SK-N-SH (cell line): ENCODE measurements around the gene UNC5B. TPM values are rescaled to one million over a fixed set of nuclear protein-coding genes. Genes with fewer than 3 reads are reported as not detected.
A peak's percentile ranks its signal among the peaks of the same experiment; 100 is the strongest.

Experiments
- CTCF ChIA-PET: fragments of 300-600, 350-600 bp; formaldehyde crosslinking; extraction: SDS; loops from one replicate; lab custom pipeline; 2021; lab: Yijun Ruan, JAX
- POLR2A ChIA-PET: fragments of 350-600 bp; sonication (Branson Sonifier 250); formaldehyde crosslinking; extraction: SDS; loops from one replicate; lab custom pipeline; 2020; ENCODE audit warnings: antibody characterized with exemption, inconsistent platforms; lab: Yijun Ruan, JAX
- DNase-seq: peaks from one replicate; pipeline ENCODE4 v3.0.0; 2012
- H2AFZ ChIP-seq: fragments of 200-600 bp; sonication (generic); 2 replicates; pipeline ENCODE4 v1.8.1; 2016; ENCODE audit warnings: antibody characterized with exemption, mild to moderate bottlenecking, low read depth
- H3F3A ChIP-seq: fragments of 200-600 bp; sonication (generic); replicated peaks from 2 replicates; pipeline ENCODE3; 2016; ENCODE audit warnings: antibody characterized with exemption, mild to moderate bottlenecking; ENCODE audit not compliant: insufficient read depth
- H3K27ac ChIP-seq, 2 experiments: fragments of 200-500 bp in 1 of 2; fragments of 200-600 bp in 1 of 2; sonication (Bioruptor generic) in 1 of 2; sonication (generic), shearing (Covaris generic) in 1 of 2; 2 replicates each; pipeline versions ENCODE4 v1.5.1 to v1.6.1; 2014 to 2016; ENCODE audit warnings: low read depth in 2 of 2, inconsistent platforms in 1 of 2, low read length in 1 of 2, mild to moderate bottlenecking in 1 of 2, mixed read lengths in 1 of 2
- H3K27me3 ChIP-seq: fragments of 200-600 bp; sonication (generic), shearing (Covaris generic); 2 replicates; pipeline ENCODE4 v1.6.1; 2016; ENCODE audit warnings: mixed run types; ENCODE audit not compliant: insufficient read depth
- H3K36me3 ChIP-seq, 2 experiments: fragments of 200-500 bp in 1 of 2; fragments of 200-600 bp in 1 of 2; sonication (Bioruptor generic) in 1 of 2; sonication (generic) in 1 of 2; replicated peaks in 1 of 2; 2 replicates each; pipeline versions ENCODE3 to v1.5.1; 2014 to 2016; ENCODE audit warnings: low read length in 1 of 2, mild to moderate bottlenecking in 1 of 2; ENCODE audit not compliant: insufficient read depth in 2 of 2, control insufficient read depth in 1 of 2
- H3K4me1 ChIP-seq, 2 experiments: fragments of 200-500 bp in 1 of 2; fragments of 200-600 bp in 1 of 2; sonication (Bioruptor generic) in 1 of 2; sonication (generic), shearing (Covaris generic) in 1 of 2; 2 replicates each; pipeline versions ENCODE4 v1.5.1 to v1.6.1; 2014 to 2016; ENCODE audit warnings: low read depth in 1 of 2, low read length in 1 of 2, mixed run types in 1 of 2; ENCODE audit not compliant: insufficient read depth in 2 of 2, control insufficient read depth in 1 of 2
- H3K4me2 ChIP-seq: fragments of 200-600 bp; sonication (generic), shearing (Covaris generic); 2 replicates; pipeline ENCODE4 v1.6.1; 2017; ENCODE audit warnings: mixed run types
- H3K4me3 ChIP-seq, 2 experiments: fragments of 200-500 bp in 1 of 2; fragments of 200-600 bp in 1 of 2; sonication (Bioruptor generic) in 1 of 2; sonication (generic), shearing (Covaris generic) in 1 of 2; 2 replicates each; pipeline versions ENCODE4 v1.5.1 to v1.8.1; 2014 to 2016; ENCODE audit warnings: low read depth in 2 of 2, inconsistent platforms in 1 of 2, low read length in 1 of 2, mild to moderate bottlenecking in 1 of 2, mixed read lengths in 1 of 2, moderate library complexity in 1 of 2
- H3K79me2 ChIP-seq: fragments of 200-600 bp; sonication (generic); 2 replicates; pipeline ENCODE4 v1.8.1; 2017; ENCODE audit warnings: mild to moderate bottlenecking; ENCODE audit not compliant: insufficient read depth
- H3K9ac ChIP-seq: fragments of 200-600 bp; sonication (generic); 2 replicates; pipeline ENCODE4 v1.6.1; 2017; ENCODE audit warnings: mixed run types
- H3K9me2 ChIP-seq: fragments of 200-600 bp; sonication (generic); 2 replicates; pipeline ENCODE4 v1.6.1; 2017; ENCODE audit warnings: mixed run types
- H3K9me3 ChIP-seq: fragments of 200-600 bp; sonication (generic); 2 replicates; pipeline ENCODE4 v1.6.1; 2017; ENCODE audit warnings: mixed run types, mild to moderate bottlenecking, moderate library complexity
- H4K20me1 ChIP-seq: fragments of 200-600 bp; sonication (generic); 2 replicates; pipeline ENCODE4 v1.6.1; 2017; ENCODE audit warnings: mild to moderate bottlenecking, mixed run types; ENCODE audit not compliant: insufficient read depth
- CHD2 ChIP-seq: fragments of 150-350 bp; IDR thresholded peaks from 2 replicates; pipeline ENCODE4 v1.6.1; 2018; ENCODE audit warnings: low read length; ENCODE audit not compliant: partially characterized antibody
- CTCF ChIP-seq: fragments of 200-600 bp; sonication (generic); IDR thresholded peaks from 2 replicates; pipeline ENCODE4 v1.6.1; 2017; ENCODE audit warnings: antibody characterized with exemption, mild to moderate bottlenecking, moderate library complexity
- ELF1 ChIP-seq: IDR thresholded peaks from 2 replicates; pipeline ENCODE4 v1.4.0; 2012
- EZH2phosphoT487 ChIP-seq: fragments of 200-600 bp; sonication (generic); IDR thresholded peaks from 2 replicates; pipeline ENCODE4 v1.6.1; 2017; ENCODE audit warnings: low read depth, mixed run types, mild to moderate bottlenecking, antibody characterized with exemption, moderate library complexity, borderline replicate concordance
- FOXJ3 ChIP-seq: sonication (generic); formaldehyde crosslinking; IDR thresholded peaks from 2 replicates; pipeline ENCODE4 v1.5.1; 2020; ENCODE audit warnings: mild to moderate bottlenecking, missing genetic modification reagents
- FOXM1 ChIP-seq: IDR thresholded peaks from 2 replicates; pipeline ENCODE4 v1.4.0; 2012; ENCODE audit warnings: low read depth, mild to moderate bottlenecking
- IRF3 ChIP-seq: fragments of 150-350 bp; IDR thresholded peaks from 2 replicates; pipeline ENCODE4 v1.6.1; 2016; ENCODE audit warnings: mild to moderate bottlenecking, low read depth, low read length
- JUND ChIP-seq: IDR thresholded peaks from 2 replicates; pipeline ENCODE4 v1.4.0; 2012
- MAX ChIP-seq: IDR thresholded peaks from 2 replicates; pipeline ENCODE4 v1.4.0; 2012; ENCODE audit warnings: low read depth
- MEF2A ChIP-seq: IDR thresholded peaks from 2 replicates; pipeline ENCODE4 v1.4.0; 2012; ENCODE audit warnings: low read depth, borderline replicate concordance
- MXI1 ChIP-seq: IDR thresholded peaks from 2 replicates; pipeline ENCODE4 v1.6.1; 2012; ENCODE audit warnings: mild to moderate bottlenecking, low read depth, low read length, improper control_type of control experiment
- NFIC ChIP-seq: IDR thresholded peaks from 2 replicates; pipeline ENCODE4 v1.4.0; 2012; ENCODE audit warnings: borderline replicate concordance
- PBX3 ChIP-seq: IDR thresholded peaks from 2 replicates; pipeline ENCODE4; 2012
- RCOR1 ChIP-seq: fragments of 150-350 bp; IDR thresholded peaks from 2 replicates; pipeline ENCODE4 v1.6.1; 2017; ENCODE audit warnings: antibody characterized with exemption, low read length
- RXRA ChIP-seq: IDR thresholded peaks from 2 replicates; pipeline ENCODE4 v1.4.0; 2012; ENCODE audit warnings: low read depth, mild to moderate bottlenecking, borderline replicate concordance
- SIN3A ChIP-seq: IDR thresholded peaks from 2 replicates; pipeline ENCODE4 v1.6.1; 2012; ENCODE audit warnings: low read depth, mild to moderate bottlenecking, low read length, moderate library complexity, borderline replicate concordance
- TAF1 ChIP-seq: IDR thresholded peaks from 2 replicates; pipeline ENCODE4 v1.6.1; 2012; ENCODE audit warnings: low read depth, mild to moderate bottlenecking, low read length, moderate library complexity, borderline replicate concordance
- YY1 ChIP-seq: IDR thresholded peaks from 2 replicates; pipeline ENCODE4 v1.4.0; 2012; ENCODE audit warnings: low read depth, mild to moderate bottlenecking
- ZBTB33 ChIP-seq: IDR thresholded peaks from 2 replicates; pipeline ENCODE4 v1.4.0; 2012; ENCODE audit warnings: low read depth, borderline replicate concordance
- WGBS: methylation state at CpG from one replicate; pipeline ENCODE4 v1.1.6; 2017; ENCODE audit warnings: low lambda C conversion rate; 5-methylcytosine and 5-hydroxymethylcytosine counted together
- polyA plus RNA-seq, 3 experiments: library from polyadenylated mRNA; depleted of rRNA; stranded (reverse); fragments of >200 nt; gene quantifications; 2 replicates each; pipeline ENCODE4 v1.2.3, GENCODE V29; 2012

Gene UNC5B
- polyA plus RNA-seq, 1 of the 3 experiments (the other 2 are of a cell fraction) = 13.8 TPM

- peaks cover 24 to 91% of the 10 kb centered on the region in 2 experiments for H3K4me1 ChIP-seq
- peaks cover 70% of the 10 kb centered on the region for H3K79me2 ChIP-seq
- no peak overlapping the region for H3K4me2 ChIP-seq
- no peaks in the 10 kb centered on the region for H3K36me3 ChIP-seq
- no peak for TF ChIP-seq NFIC
- no peak for TF ChIP-seq CHD2
- TF ChIP-seq ELF1 = no peak
- no peak for TF ChIP-seq ZBTB33
- 85% methylated on average over 11 of the region's 11 CpGs for WGBS
- POLR2A ChIA-PET = interaction anchor here (1.1 to 4.4 kb wide), 5 partner anchors 9 to 388 kb away, joined by 3 to 39 read pairs (median 7); no protein-coding TSS in a partner anchor
- H3K27ac ChIP-seq = peak overlapping the region in 1 of 2 experiments; percentile 99; a peak in 2 of 4 replicates
- no peak overlapping the region for H3K4me3 ChIP-seq
- H4K20me1 ChIP-seq = peaks cover 78% of the 10 kb centered on the region; the same call in 1 of the 2 replicates
- peaks cover 8% of the 10 kb centered on the region for H3F3A ChIP-seq
- no peak for DNase-seq
- no peaks in the 10 kb centered on the region for H3K9me2 ChIP-seq
- no peaks in the 10 kb centered on the region for H3K27me3 ChIP-seq
- no peak overlapping the region for H3K9ac ChIP-seq
- no peaks in the 10 kb centered on the region for H3K9me3 ChIP-seq
- CTCF ChIA-PET = interaction anchor here (1.2 to 4.7 kb wide), 11 partner anchors 9 to 372 kb away, joined by 3 to 19 read pairs (median 4); partner anchors contain the start of genes SLC29A3 and UNC5B
- no peak overlapping the region for H2AFZ ChIP-seq
Observed at GRCh38 chr10:71274901-71275796, 62.8 kb downstream of the UNC5B start.

GRCh38 chr10:71276873-71277272 is 64.5 kb downstream of the UNC5B start:
- peak overlapping the region in 1 of 2 experiments; percentile 99; a peak in 2 of 4 replicates for H3K27ac ChIP-seq
- CTCF ChIA-PET = interaction anchor here (0.7 to 4.7 kb wide), 19 partner anchors 7 to 389 kb away, joined by 3 to 20 read pairs (median 4); partner anchors contain the start of genes PCBD1 and UNC5B
- H2AFZ ChIP-seq = no peak overlapping the region
- no peaks in the 10 kb centered on the region for H3K27me3 ChIP-seq
- peaks cover 11 to 84% of the 10 kb centered on the region in 2 experiments for H3K4me1 ChIP-seq
- peaks cover 5 to 7% of the 10 kb centered on the region in 2 experiments for H3K36me3 ChIP-seq
- H3K79me2 ChIP-seq = peaks cover 64% of the 10 kb centered on the region
- H3F3A ChIP-seq = peaks cover 4% of the 10 kb centered on the region
- H3K9ac ChIP-seq = no peak overlapping the region
- POLR2A ChIA-PET = interaction anchor here (0.9 to 4.4 kb wide), 15 partner anchors 11 to 386 kb away, joined by 3 to 39 read pairs (median 7); no protein-coding TSS in a partner anchor
- peaks cover 79% of the 10 kb centered on the region; the same call in 1 of the 2 replicates for H4K20me1 ChIP-seq
- H3K4me2 ChIP-seq = no peak overlapping the region
- DNase-seq = peak; percentile 81
- H3K9me2 ChIP-seq = no peaks in the 10 kb centered on the region
- no peaks in the 10 kb centered on the region for H3K9me3 ChIP-seq
- no peak overlapping the region for H3K4me3 ChIP-seq
- 73% methylated on average over 7 of the region's 9 CpGs for WGBS
- TF ChIP-seq EZH2phosphoT487 = no peak
- 0 out of 2 replicates have a peak, but pooled peaks have one; percentile 55 for TF ChIP-seq RCOR1
- no peak for TF ChIP-seq FOXM1
- TF ChIP-seq MAX = no peak
- no peak for TF ChIP-seq CTCF
- no peak for TF ChIP-seq RXRA
- TF ChIP-seq FOXJ3 = no peak
- no peak for TF ChIP-seq NFIC
- peak; percentile 71 for TF ChIP-seq MXI1
- no peak for TF ChIP-seq PBX3
- TF ChIP-seq TAF1 = no peak
- no peak for TF ChIP-seq MEF2A
- TF ChIP-seq IRF3 = no peak
- no peak for TF ChIP-seq SIN3A
- no peak for TF ChIP-seq YY1
- no peak for TF ChIP-seq JUND
